ENCODE data around the gene SRP9. TPM values are rescaled to one million over a fixed set of nuclear protein-coding genes. Genes with fewer than 3 reads are reported as not detected.
A peak's percentile ranks its signal among the peaks of the same experiment; 100 is the strongest.

Gene SRP9, protein sequence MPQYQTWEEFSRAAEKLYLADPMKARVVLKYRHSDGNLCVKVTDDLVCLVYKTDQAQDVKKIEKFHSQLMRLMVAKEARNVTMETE
- polyA plus RNA-seq (ENCODE audit: insufficient read length in 3 of 3), result 100 to 1,000 TPM; 455 to 512 (median 512) TPM

DNA sequence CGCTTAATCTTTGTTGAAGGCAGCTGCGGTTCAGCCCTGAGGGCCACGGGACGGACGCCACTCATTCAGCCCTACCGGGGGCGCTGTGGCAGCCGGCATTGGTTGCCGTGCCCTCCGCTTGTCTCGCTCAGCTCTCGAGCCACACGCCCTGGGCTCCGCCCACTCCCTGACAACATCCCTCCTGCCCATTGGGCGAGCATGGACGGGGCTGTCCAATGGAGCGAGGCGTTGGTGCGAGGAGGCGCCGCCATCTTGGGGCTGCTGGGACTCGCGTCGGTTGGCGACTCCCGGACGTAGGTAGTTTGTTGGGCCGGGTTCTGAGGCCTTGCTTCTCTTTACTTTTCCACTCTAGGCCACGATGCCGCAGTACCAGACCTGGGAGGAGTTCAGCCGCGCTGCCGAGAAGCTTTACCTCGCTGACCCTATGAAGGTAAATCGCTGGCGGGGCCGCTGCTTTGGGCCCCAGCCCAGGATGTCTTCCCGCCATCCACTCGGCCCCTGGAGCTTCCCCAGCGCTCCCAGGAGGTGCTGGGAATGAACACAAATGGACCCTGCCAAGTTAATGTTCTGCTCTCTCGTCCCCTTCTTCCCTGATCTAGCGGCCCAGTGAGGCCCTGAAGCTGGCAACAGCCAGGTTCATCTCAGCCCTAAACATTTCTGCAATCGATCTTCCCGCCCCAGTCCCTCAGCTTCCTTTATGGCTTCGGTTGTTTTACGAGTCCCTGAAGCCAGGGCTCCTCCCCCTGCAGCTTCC, at the start of gene SRP9:
TSS of gene SRP9 (plus strand) at position 244 of the 754 bp plus-strand sequence. CDS start at position 359, 115 bp downstream.
- peak; percentile 94 to 99 (median 96) for DNase-seq (ENCODE audit: low read depth in 3 of 3, low spot score in 2 of 3)

DNA sequence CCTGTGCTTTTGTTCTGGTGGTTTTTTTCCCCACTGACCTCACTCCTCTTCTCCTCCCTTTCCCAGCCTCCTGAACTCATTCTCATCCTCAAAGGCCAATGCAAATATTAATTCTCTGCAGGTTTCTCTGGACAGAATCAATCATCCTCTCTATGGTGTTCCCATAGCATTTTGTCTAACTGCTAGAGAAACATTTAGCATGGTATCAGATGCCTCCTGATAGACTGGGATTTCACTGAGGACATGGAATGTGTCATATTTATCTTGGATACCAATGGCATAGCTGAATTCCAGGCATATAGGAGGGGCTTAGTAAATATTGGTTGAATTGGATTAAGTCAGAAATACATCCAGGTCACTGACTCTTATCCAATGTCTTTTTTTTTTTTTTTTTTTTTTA, 46.1 kb upstream of the SRP9 start:
- no peak for DNase-seq (ENCODE audit: low read depth in 3 of 3, low spot score in 2 of 3)

DNA sequence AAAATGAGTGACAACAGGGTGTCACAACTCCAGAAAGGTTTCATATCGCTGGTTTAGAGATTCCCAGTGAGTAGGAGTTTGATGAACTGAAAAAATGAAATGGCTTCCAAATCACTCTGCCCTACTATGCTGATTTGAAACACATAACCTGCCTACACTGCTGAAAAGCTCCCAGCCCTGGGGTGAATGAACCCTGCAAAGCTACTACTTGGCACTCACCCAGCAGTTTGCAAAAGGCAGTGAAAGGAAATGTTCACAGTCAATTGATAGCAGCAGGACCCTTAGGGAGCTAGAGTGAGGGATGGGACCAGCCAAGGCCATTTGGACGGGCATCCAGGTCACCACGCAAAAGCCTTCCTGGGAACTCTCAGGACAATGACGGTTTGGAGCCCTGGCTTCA, 44.4 kb upstream of the SRP9 start:
- DNase-seq (ENCODE audit: low read depth in 3 of 3, low spot score in 2 of 3), result no peak

DNA sequence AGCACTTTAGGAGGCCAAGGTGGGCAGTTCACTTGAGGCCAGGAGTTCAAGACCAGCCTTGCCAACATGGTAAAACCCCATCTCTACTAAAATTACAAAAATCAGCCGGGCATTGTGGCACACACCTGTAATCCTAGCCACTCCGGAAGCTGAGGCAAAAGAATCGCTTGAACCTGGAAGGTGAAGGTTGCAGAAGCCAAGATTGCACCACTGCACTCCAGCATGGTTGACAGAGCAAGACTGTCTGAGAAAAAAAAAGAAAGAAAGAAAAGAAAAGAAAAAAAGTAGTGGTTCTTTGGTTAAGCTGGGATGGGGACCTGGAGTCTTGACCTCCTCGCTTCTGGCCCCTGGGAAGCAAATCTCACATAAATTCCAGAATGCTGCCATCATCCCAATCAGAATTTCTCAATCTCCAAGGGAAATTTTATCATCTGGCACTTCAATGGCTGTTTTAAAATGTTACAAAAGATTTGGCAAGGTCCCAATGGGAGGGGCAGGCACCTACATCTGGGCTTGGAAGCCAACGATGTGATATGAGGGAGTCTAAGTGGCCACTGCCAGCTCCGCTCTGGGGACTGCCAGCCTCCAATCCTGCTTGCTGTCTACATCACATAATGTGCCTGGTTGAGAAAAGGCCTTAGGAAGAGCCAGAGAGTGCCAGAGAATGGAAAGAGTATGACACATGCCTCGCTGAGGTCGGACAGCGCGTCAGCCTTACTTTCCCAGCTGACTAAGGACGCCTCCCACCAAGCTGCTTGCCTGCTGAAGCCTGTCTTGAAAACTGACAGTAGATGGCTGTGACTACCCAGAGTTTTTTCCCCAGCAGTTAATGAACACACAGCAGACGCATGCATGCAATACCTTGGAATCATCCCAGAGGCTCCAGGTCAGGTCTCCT, 42.1 kb upstream of the SRP9 start:
- no peak for DNase-seq (ENCODE audit: low read depth in 3 of 3, low spot score in 2 of 3)

DNA sequence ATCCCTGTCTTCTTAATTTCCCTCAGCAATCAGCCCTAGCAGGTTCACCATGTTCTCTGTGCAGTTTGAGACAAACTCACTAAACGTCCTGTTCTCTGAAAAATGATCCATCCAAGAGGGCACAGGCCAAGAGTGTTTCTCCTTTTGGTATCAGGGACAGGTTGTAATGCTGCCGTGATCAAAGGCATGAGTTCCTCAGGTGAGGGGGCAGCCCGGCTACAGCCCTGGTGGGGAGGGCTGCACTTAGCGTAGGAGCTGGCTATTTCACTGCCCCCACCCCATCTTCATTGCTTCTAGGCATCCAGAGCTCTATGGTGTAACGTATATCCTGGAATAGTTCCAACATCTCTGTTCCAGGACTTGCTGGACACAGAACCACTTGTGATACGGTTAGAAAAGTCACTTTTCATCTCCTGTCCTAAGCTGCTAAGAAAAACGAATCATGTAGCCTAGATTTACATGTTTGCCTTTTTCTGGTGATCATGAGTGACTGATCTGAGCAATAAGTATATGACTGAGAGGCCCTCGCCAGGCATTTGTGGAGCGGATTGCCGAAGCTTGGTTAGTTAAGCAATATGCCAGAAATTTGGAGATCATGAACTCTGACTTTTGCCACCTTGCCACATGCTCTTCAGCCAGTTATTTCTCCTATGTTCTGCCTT, 41.1 kb upstream of the SRP9 start:
- DNase-seq (ENCODE audit: low read depth in 3 of 3, low spot score in 2 of 3), result no peak

DNA sequence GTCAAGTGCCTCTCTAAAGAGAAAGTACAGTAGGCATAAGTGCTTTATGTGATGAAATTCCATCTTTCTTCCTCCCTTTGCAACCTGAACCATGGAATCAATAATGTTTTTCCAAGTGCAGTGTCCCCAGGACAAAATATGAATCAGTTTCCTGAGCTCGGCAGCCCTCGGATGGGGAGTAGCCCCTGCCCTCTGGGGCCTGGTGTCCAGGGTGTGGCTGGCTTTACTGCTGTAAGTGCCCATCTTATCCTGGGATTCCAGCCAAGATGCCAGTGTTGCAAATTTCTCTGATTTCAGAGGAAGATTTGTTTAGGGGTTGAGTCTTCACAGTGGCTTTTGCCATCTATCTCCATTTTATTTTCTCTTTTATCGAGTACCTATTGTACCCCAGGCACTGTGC, 40.5 kb upstream of the SRP9 start:
- DNase-seq (ENCODE audit: low read depth in 3 of 3, low spot score in 2 of 3), result no peak

DNA sequence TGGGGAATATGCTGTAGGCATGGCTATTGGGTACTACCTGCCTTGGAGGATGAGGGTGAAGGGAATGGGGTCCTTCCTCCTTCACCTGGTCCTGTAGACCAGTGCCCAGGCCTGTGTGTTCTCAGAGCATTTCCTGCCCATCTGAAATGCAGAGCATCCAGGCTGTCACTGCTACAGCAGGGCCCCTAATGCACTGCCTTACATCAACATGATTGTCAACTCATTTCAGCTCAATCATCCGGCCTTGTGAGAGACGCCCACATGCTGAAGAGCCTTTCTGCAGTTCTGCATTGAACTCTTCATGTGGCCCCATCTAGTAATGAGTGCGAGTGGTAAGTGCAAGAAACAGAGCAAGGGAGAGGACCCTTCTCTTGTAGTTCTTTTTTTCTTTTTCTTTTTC, 39.8 kb upstream of the SRP9 start:
- no peak for DNase-seq (ENCODE audit: low read depth in 3 of 3, low spot score in 2 of 3)

DNA sequence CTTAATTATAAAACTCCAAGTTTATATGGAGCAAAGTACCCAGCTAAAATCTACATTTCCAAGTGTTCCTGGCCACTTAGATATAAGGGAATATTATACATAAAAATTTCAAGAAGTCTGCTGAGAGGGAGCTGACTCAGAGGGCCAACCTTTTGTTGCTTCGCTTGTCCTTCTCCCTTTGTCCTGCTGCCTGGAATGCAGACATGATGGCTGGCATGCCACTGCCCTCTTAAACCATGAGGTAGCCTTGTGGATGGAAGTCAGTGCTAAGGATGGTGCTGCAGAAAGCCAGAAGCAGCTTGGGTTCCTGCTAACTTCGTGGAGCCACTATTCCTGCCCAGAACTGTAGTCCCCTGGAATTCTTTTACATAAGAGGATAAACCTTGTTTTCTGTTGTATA, 38.9 kb upstream of the SRP9 start:
- no peak for DNase-seq (ENCODE audit: low read depth in 3 of 3, low spot score in 2 of 3)

DNA sequence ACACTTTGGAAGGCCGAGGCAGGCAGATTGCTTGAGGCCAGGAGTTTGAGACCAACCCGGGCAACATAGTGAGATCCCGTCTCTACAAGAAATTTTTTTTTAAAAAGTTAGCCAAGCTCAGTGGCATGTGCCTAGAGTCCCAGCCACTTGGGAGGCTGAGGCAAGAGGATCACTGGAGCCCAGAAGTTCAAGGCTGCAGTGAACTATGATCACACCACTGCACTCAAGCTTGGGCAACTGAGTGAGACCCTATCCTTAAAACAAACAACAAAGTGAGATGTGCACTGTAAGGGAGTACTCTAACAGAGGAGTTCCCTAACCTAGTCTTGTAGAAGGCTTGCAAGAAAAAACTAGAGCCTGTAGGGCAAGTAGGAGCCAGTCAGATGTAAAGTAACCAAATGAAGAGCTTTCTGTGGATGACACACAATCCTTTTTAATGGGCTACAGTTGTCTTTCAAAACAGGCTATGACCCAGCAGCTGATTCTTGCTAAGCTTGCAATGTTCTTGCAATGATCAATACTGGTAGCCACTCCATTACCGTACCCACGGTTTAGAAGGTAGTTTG, 38.0 kb upstream of the SRP9 start:
- DNase-seq (ENCODE audit: low read depth in 3 of 3, low spot score in 2 of 3), result no peak

DNA sequence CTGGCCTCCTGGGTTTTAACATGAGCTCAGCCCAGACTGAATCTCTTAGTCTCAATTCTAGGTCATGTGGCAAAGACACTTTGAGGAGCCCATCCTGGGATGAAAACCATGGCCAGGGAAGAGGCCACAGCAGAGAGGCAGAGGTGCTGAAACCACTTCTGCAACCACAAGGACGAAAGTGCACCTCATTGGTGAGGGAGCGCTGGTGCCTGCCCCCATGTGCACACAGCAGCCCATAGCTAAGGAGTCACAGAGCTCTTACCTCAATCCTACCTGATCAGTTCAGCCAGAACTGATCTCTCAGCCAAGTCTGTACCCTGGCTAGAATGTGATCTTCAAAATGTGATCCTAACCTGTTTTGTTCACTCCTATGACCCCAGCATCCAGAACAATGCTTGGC, 32.9 kb upstream of the SRP9 start:
- DNase-seq (ENCODE audit: low read depth in 3 of 3, low spot score in 2 of 3), result no peak

DNA sequence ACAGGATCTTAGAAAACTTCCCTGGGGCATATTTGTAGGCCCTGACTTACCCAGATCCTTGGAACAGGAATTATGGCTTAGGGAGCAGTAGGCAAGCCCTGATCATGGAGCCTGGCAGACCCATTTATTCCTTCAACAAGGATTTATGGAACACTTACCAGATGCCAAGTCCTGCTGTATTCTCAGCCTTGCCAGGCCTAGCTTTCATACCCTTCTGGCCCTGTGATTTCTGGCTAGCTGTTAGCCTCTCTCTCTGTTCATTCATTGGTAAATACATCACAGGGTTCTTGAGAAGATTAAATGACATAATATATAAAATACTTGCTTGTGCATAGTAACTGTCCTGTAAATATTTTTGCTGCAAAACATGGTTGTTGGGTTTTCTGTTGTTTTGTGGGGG, 32.4 kb upstream of the SRP9 start:
- DNase-seq (ENCODE audit: low read depth in 3 of 3, low spot score in 2 of 3), result no peak

DNA sequence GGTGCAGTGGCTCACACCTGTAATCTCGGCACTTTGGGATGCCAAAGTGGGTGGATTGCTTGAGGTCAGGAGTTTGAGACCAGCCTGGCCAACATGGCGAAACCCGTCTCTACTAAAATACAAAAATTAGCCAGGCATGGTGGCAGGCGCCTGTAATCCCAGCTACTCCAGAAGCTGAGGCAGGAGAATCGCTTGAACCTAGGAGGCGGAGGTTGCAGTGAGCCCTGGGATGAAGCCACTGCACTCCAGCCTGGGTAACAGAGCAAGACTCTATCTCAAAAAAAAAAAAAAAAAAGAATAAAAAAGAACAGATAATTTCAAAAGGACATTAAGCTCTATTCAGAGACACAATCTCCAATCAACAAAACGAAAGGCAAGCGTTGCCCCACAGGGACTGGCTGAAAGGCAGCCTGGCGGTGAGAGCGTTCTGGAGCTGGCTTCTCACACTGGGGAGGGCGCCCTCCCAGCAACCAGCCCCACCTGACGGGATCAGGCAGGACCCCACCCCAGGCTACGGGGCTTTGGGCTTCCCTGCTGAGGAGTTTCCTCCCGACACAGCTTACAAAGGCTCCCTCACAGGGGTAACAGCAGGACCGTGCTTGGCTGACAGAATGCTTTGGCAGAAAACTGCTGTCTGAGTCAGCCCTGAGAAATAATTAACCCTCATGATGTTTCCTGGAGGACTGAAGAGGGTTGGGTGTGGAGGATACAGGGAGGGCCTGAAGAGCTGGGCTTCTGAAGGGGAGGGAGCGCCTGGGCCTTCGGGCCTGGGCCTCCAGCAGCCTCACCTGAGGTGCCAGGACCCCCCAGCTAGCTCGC, 31.1 kb upstream of the SRP9 start:
- peak in 1 of 3 donors; percentile 52 for DNase-seq (ENCODE audit: low read depth in 3 of 3, low spot score in 2 of 3)

DNA sequence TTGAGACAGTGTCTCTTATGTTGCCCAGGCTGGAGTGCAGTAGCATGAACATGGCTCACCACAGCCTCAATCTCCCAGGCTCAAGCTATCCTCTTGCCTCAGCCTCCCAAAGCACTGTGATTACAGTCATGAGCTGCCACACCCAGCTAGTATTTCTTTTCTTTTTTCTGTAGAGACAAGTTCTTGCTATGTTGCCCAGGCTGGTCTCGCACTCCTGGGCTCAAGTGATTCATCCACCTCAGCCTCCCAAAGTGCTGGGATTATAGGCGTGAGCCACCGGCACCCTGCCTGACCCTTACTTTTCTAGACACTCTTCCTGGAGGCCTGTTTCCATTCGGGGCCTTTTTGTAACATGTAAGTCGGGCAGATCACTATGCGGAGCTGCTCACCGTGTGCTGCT, 30.1 kb upstream of the SRP9 start:
- DNase-seq (ENCODE audit: low read depth in 3 of 3, low spot score in 2 of 3), result no peak

DNA sequence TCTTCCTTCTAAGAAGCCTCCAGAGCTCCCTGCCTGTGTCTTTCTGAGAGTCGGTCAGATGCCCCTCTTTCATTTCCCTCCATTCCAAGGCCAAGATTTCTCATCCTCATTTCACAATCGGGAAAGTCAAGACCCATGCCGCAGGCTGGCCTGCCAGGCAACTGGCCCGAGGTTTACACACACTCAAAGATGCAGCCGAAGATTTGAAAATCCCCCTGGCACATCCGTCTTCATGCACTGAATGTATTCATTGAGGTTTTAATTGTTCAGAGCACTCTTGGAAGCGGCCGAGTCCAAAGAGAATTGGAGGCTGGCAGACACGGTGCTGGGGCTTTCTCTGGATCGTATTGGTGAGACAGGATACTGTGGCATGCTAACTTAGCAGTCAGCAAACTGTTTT, 29.1 kb upstream of the SRP9 start:
- DNase-seq (ENCODE audit: low read depth in 3 of 3, low spot score in 2 of 3), result no peak

DNA sequence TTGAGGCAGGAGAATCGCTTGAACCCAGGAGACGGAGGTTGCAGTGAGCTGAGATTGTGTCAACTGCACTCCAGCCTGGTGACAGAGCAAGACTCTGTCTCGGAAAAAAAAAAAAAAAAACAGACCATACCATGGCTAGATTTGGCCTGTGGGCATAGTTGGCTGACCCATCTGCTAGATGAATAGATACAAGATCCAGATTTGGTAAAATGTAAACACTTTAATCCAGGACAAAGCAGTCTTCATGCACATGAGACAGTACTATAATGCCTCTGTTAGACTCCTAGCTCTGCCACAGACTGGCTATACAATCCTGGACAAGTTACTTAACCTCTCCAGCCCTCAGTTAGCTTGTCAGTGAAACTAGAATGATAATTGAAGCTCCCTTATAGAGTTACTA, 27.9 kb upstream of the SRP9 start:
- no peak for DNase-seq (ENCODE audit: low read depth in 3 of 3, low spot score in 2 of 3)

DNA sequence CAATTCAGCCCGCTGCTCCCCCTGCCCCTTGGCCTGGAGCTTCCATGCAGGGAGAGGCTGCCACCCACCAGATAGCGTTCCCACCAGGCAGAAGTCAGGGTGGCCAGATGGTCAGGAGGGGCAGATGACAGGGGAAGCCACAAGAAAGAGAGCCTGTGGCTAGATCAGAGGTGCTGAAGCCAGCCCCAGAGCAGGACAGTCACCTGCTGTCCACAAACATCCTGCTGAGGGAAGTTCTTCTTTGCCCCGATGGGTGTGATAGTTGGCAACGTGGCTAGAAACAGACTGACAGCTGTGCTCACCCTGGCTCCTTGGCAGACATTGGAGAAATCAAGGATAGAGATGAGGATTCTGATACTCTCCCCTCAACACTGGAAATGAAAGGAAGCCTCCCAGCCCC, 27.2 kb upstream of the SRP9 start:
- DNase-seq (ENCODE audit: low read depth in 3 of 3, low spot score in 2 of 3), result no peak

DNA sequence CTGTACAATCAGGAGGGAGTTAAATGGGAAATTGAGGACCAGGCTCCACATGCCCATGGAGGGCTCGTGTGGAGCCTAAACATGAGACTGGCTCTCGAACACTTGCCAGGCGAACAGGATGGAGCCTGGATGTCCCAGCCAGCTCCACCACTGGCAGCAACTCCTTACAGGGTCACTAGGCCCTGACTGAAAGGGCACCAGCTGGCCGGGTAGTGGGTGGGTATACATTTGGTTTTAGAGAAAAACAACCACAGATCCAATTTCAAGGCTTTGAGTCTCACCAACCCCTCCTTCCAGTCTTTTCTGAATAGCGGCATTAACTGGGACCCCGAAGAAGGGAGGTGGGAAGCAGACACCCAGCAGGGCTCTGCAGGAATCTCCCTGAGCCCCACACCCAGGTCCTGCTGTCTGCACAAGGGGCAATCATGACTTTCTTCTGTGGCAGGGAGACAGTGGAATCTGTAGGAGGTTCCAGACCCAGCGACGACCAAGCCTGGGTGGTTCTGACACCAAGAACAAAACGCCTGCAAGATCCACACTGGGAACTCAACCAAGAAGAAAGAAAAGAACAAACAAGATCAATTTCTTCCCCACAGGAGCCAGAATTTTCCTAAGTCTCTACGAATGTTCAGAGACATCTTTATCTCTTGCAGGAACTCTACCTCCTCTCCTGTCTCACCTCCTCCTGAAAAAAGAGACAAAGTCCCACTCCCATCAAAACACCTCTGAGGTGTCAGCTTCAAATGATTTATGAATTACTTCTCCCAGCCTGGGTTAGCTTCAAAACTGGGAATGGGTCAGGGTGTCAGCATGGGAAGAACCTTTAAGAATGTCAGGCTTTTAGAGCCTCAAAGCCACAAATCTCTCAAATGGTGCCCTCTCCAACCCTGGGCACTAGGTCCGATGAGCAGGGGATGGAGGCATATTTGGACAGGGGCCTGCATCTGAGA, 26.5 kb upstream of the SRP9 start:
- DNase-seq (ENCODE audit: low read depth in 3 of 3, low spot score in 2 of 3), result no peak

DNA sequence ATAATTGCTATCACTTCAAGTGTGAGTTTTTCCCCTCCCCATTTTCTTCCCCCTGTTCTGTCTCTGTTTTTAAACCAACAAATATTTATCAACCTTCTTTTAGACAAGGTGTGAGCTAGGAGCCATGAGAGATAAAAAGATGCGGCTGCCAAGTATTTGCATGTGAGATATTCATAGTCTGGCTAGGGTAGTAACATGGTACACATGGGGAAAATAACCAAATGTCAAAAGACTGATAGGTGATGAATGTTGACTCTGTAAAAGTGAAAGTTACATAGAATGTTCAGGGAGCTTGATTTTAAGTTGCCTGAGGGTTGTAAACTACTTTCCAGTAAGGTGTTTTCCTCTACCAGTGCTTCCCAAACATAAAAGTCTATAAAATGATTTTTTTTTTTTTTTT, 25.4 kb upstream of the SRP9 start:
- no peak for DNase-seq (ENCODE audit: low read depth in 3 of 3, low spot score in 2 of 3)

Measured in right renal cortex interstitium (tissue), 3 donors.